GM21423 (cell line): ENCODE measurements around the gene FEZ2.
A peak's percentile ranks its signal among the peaks of the same experiment; 100 is the strongest.

Experiments used
- ATAC-seq: cut with Tn5 transposase; IDR thresholded peaks from one replicate; pipeline ENCODE4 v1.9.1; 2021; ENCODE audit warnings: mild to moderate bottlenecking, moderate library complexity; ENCODE audit not compliant: unreplicated experiment

The FEZ2 gene

DNA sequence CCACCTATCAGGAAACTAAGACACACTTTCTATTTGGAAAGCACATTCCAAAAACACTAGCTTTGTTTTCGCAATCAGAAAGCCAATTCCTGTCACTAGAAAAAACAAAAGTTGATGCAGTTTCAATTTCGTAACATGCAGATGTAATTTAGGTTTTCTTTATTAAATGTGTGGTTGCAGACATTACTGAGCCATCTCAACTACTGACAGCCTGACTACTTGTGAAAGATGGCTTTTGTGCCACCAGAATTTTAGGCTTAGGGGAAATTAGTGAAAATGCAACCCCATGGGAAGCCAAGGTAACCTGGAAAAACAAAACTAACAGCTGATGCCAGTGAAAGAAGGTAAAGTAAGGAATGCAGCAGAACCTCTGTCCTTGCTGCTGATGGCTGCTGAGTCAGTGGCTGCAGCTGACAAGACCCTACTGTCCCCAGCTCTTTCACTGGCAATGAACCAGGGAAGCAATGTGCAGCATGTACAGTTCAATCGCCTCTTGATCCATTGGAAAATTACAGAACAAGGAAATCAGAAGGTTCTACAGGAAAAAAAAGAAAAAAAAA is 34.9 kb downstream of the FEZ2 start:
- ATAC-seq = no peak

DNA sequence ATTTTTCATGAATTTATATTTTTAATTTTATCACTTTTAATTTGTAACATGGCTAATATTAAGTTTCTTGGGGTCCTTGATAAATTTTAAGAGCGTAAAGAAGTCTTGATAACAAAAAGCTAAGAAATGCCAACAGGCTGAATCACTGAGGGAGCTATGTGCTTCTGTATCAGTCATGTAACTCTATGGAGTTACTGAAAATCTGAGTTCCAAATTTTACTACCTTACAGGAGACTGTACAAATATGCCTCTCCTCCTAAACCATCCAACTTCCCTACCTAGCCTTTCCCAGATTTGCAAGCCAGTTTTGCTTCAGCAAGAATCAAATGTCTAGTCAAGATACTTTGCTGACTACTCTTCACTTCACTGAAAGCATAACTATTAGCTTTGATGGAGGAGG is 35.7 kb downstream of the FEZ2 start:
- ATAC-seq = no peak

DNA sequence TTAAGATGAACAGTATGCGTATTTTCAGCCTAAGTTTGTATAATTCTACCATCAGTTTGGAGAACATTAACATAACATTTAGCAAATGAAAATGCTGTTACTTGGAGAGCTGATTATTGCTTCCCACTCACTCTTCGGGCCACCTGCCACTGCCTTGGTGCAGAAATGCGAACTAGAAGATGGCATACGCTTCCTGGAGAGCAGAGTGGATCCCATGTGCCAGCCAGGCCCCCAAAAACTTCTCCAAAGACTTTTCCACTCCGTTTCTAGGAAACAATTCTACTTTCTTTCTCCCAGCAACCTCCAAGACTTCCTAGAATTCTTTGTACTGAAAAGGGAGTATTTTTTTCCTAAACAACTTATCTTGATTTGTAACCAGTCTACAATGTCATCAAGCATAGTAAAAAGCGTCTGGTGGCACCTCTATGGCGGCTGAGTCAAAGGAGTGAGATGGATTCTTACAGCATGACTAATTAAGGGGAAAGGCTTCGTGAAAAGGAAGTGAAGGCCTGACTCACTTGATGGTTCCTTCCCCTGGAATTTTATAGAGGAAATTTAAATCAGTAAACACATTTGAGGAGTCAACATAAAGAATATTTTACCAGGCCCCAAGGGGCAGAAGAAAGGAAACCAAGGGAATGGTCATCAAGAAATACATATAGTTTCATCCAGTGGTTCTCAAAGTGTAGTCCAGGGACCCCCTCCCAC is 36.6 kb downstream of the FEZ2 start:
- no peak for ATAC-seq

DNA sequence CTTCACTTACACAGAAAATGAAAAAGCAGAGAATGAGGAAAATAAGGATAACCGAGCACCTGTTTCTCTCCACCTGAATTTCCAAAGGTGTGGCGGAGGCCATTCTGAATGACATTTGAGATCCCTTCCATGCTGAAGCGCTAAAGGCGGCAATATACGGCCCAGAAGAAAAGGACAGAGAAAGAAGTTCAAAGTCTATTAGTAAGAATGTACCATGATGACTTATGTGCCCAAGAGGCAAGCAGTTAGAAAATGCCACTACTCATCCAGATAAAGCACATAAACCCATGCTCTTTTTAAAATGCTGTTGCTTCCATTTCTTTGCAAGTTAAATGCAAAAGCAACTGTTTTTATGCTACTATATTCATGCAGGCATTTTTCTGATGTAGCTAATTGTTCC is 37.2 kb downstream of the FEZ2 start:
- ATAC-seq = no peak

DNA sequence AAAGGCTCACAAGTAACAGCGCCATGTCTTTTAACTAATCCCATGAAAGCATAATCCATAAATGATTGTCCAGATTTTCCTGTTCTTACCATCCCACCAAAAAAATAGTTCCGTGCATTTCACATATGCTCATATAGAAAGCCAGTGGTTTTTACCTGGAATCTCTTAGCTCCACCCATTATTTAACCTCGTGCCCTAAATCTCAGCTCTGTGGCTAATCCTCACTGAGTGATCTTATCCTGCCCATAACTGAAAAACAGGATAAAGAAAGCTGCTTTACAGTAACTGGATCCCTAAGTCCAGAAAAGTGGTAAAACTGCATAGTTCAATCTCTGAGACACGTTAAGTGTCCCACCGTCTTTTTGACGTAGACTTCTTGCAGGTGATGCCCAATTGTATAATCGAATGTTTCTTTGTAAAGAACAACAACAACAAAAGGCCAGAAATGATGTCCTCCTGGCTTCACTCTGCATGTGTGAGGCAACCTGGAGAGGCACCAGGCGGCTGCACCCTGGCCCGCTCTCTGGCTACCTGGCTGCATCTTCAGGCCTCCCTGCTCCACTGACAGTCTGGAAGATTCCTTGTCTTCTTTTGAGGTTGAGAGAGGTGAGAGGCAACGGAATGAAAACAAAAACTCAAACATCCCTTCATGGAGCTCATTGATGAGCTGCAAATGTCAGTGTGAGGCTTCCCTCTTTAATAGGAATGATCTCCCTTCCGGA is 38.6 kb downstream of the FEZ2 start:
- ATAC-seq = no peak

DNA sequence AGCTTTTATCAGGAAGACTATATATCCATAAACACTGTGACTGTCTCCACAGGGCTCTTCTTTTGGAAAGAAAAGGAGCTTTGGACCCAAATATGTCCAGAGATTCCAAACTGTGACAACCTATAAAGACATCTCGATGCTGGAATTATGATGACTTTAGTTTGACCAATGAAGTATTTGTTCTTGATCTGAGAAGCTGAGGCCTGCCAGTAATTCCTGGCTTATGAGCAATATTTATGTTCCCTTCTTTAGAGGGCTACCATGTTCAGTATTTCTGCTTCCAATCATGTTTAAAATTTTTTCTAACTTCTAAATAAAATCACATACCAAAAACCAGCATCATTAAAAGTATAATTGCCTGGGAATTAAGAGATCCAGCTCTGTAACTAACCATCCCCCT is 41.1 kb downstream of the FEZ2 start:
- no peak for ATAC-seq

DNA sequence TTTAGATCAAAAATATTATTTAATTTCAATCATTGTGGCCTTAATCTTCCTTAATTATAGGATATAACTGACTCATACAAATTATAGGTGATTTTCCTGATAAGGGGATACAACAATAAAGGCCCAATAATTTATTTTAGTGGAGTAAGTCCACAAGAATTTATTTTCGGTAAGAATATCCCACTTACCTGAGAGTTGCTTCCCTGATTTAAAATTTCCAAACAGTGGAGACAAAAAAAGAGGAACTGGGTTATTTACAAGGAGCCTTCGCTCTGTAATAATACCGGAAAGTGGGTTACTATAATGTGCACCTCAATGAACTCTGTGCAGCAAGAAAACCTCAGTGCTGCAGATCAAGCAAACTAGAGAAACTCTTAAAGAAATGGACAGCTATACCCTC is 42.2 kb downstream of the FEZ2 start:
- ATAC-seq = no peak

DNA sequence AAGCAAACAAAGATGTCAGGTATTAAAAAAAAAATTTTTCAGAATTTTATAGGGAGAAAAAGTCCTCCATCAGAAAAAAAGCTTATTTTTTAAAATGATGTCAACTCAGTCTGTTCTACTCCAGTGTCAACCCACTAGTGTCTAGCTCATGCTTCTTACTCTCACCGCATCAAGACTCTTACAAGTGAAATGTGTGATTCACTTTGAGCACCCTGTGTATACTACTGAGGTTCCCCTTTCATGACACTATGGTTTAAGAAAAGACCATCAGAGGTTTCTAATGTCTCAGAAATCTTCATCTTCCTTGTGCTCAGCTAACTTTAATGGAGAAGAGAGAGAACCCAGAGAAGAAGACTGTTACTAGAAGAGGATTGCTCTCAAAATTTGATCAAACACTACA is 43.4 kb downstream of the FEZ2 start:
- ATAC-seq = no peak

DNA sequence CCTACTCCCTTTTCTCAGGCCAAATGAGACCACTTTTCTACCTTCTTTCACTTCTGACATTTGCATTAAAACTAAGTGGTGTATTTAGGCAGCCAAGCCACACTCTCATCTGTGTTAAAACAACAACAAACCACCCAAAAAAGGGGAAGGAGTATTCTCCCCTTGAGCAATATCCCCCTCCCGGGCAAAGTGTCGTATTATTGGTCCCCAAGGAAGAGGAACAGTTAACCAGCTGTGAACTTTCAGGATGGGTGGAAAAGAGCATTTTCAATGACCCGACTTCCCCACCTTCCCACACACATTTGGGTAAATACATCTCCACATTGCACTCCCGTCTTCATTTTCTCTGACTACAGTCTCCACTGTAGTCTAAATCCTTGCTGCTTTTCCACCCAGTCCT is 44.3 kb downstream of the FEZ2 start:
- ATAC-seq = no peak

DNA sequence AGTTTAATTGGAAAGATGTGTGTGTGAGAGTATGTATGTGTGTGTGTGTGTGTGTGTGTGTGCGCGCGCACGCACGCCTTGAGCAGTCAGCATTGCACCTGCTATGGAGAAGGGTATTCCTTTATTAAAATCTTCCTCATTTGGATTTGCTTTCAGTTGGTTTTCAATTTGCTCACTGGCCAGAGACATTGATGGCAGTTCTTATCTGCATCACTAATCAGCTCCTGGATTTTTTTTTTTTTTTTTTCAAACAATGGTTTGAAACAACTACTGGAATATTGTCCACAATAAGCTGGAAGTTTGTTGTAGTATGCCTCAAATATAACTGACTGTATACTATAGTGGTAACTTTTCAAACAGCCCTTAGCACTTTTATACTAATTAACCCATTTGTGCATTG is 48.0 kb downstream of the FEZ2 start:
- no peak for ATAC-seq

DNA sequence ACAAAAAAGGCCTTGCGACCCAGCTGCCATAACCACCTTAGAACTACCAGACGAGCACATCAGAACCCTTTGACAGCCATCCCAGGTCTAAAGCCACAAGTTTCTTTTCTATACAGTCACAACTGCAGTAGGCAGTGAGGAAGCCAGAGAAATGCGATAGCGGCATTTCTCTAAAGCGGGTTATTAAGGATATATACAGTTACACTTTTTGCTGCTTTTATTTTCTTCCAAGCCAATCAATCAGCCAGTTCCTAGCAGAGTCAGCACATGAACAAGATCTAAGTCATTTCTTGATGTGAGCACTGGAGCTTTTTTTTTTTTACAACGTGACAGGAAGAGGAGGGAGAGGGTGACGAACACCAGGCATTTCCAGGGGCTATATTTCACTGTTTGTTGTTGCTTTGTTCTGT is 48.8 kb downstream of the FEZ2 start:
- peak; percentile 42 for ATAC-seq

DNA sequence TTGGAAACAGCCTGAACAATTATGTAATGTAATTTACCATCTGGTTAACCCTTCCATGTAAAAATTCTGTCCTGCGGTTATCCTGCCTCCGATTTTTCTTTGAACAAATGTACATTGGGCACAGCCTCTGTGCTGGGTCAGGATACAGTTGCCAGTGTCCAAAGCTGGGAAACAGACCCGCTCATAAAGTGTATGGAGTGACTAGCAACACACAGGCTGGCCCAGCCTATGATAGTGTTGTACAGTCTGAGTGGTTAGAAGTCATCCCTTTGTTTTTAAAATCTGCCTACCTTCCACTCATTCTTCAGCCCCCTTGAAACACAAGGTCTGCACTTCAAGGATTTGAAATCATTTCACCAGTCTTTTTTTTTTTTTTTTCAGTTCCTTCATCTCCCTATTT is 50.1 kb downstream of the FEZ2 start:
- ATAC-seq = no peak

DNA sequence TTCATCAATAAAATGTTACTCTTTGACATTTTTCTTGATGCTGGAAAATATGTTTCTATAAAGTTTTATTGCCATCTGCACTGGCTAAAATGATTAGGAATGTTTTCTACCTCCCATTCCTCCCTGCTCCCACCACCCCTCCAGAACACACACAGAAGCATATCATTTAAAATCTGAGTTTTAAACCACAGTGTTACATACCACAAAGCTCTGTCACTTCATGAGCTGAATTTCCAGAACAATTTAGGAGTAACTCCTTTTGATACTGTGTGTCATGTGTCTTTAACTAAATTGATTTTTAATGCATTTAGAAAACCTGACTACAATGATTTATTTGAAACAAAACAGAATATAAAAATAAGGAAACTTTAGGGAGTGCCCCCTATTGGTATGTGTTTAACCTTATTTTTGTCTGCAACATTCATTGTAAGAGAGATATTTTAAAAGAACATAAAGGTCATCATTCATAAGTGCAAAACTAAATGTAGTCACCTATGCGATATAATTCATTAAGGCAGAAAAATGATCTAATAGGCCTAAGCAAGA is 52.0 kb downstream of the FEZ2 start:
- ATAC-seq = no peak

DNA sequence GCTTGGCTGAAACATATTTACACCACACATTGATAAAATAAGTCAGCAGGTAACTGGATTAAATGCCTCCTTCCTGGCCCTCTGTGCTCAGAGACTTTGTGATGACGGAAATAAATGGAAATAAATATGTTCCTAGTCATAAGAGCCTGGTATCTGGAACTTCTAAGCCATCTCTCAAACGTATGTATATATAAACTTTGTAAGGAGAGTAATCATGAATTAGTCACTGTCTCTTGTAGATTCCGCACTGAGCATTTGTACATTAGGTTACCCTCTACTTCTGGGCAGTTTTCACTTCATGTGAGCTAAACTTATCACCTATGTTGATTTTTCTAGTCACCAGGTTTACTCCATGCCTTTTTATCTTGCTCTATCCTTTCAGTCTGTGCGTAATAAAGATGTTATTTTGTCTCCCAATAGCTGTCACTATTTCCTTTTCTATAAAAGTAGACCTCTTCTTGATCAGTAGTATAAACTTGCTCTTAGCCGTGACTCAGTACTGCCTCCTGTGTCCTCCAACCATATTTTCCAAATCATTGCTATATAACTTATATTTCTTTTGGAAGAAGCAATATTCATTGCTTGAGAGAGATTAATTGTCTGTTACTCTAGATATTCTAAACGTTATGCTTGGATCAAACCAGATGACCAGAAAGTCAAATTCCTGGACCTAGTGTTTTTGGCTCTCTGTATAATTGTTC is 53.2 kb downstream of the FEZ2 start:
- no peak for ATAC-seq

DNA sequence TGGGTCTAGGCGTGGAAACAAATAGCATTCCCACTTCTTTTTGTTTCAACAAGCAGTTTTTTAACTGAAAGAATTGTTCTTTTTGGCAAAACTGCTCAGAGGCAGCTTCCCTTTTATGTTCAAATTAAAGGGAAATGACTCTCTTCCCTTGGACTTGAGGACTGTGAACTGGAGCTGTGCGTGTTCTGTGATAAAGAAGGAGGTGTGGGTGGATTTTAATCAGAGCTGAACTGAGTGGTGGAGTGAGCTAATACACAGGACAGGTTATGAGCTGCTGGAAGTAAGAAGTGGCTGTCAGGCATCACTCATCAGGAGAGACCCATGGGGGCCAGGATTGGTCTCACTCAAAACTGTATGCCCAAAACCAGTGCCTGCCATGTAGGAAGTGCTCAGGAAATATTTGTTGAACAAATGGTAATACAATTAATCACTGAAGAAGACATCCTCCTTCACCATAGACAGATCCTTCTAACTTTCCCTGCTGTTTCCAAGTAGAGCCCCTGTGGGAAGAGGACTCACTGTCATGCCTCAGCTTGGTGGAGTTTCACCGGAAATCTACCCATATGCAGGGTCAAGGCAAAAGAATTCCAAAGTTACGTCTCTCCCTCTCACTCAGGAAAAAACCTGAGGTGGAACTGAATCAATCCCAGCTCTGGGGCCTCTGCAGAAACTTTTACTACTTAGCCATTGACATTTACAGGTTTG is 55.9 kb downstream of the FEZ2 start:
- ATAC-seq = no peak

DNA sequence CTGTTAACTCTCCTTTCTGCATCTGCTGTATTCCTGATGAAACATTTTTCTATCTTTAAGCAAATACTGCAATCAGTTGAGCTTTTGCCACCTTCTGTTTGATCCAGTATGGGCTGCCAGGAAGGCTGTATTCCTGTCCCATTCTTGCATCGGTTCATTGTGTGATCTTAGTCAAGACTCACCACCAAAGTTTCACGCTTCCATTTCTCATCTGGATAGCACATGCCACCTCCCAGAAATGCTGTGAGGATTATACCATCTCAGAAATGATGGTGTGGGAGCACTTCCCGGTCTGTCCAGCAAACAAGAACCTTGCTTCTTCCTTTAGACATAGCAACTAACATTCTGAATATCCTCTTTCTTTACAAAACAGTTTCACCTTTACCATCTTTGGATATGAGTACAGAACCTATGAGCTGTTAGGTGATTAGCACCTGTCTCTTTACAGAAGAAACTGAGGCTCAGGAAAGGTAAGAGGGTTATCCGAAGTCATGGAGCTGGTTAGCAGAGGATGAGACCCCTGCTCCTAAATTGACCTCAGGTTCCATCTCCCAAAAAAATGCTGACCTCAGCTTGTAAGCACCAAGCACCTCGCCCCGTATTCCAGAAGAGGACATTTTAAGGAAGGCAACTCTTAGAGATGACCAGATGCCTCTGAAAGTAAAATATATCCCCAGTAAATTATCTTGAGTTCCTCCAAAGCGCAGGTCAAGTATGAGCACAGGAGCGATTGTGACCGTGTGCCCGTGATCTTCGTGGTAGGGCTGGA is 56.8 kb downstream of the FEZ2 start:
- no peak for ATAC-seq

DNA sequence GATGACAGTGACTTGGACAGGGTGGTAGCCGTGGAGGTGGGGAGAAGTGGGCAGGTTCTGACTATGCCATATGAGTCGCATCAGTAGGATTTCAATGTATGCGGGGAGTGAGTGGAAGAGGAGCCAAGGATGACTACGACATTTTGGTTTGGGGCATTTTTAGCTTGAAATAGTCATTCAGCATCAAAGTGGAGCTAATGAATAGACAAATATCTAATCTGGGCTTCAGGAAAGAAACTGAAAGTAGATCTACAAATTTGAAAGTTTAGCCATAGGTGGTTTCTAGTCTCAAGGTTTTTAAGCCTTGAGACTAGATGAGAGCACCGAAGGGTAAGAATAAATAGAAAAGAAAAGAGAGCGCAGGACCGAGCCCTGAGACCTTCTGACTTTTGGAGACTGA is 58.3 kb downstream of the FEZ2 start:
- ATAC-seq = peak; percentile 87

DNA sequence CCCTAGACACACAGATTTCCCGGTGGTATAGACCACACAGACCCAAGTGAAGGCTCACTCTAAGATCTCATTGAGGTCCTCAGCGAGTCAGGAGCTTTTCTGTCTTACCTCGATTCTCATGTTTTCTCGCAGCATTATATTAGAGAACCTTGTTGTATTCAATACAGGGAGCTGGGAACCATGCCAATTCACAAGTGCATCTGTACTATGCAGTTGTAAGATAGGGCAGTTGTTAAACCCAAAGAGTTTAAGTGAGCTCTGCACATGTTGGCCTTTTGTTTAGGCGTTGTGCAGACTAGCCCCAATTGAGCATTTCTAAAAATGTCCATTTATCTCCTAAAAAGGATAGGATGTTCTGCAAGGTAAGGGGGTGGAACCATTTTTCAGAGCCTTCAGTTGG is 59.6 kb downstream of the FEZ2 start:
- ATAC-seq = no peak

DNA sequence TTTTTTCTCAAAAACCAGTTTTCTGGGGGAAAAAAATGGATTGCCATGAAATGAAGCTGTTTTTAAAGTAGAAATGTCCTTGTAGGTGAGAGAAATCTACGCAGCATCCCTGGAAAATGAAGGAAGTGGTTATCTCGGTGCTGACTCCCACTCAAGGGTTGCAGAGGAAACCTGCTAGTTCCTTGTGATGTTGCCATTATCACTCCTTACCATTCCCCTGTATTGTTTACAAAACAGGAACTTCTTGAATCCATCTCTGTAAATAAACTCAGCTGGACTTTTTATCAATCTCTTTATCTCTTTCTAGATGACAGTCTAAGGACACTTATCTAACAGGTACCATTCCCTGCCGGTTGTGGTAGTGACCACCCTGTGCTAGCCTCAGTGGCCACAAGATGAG is 61.2 kb downstream of the FEZ2 start:
- no peak for ATAC-seq

DNA sequence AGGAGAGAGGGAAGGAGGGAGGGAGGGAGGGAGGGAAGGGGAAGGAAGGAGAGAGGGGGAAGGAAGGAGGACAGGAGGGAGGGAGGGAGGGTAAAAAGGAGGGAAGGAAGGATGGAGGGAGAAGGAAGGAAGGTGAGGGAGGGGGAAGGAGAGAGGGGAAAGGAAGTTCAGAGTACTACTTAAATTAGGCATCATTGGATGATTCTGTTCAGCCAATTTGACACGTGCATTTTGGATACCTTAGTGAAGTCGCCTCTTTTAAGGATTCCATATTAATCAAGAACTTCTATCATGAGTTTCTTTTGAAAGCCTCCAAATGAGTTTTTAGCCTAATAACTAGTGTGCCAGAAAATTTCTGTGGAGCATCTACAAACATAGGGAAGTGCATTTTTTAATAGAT is 62.9 kb downstream of the FEZ2 start:
- no peak for ATAC-seq
